Smooth muscle cell (in vitro differentiated cells): ENCODE results near the gene ERBB2. TPM values are rescaled to one million over a fixed set of nuclear protein-coding genes. Genes with fewer than 3 reads are reported as not detected.

ENCODE experiments used
- DNase-seq: peaks from one replicate; lab custom pipeline; 2025; ENCODE audit not compliant: unreplicated experiment; lab: John Stamatoyannopoulos, UW
- H2AFZ ChIP-seq: fragments of 200-600 bp; sonication (generic); 2 replicates; pipeline ENCODE4 v1.6.0; 2016; ENCODE audit warnings: antibody characterized with exemption, low read depth, mild to moderate bottlenecking
- H3F3A ChIP-seq: fragments of 200-600 bp; sonication (generic); 2 replicates; pipeline ENCODE4 v1.6.0; 2017; ENCODE audit warnings: antibody characterized with exemption, low read depth
- H3K27ac ChIP-seq: fragments of 200-600 bp; sonication (generic); 2 replicates; pipeline ENCODE4 v1.5.1; 2016; ENCODE audit warnings: low read depth, mild to moderate bottlenecking
- H3K27me3 ChIP-seq: fragments of 200-600 bp; sonication (generic); 2 replicates; pipeline ENCODE4 v1.6.1; 2016; ENCODE audit warnings: low read depth, mild to moderate bottlenecking
- H3K36me3 ChIP-seq: fragments of 200-600 bp; sonication (generic); 2 replicates; pipeline ENCODE4 v1.5.1; 2016; ENCODE audit warnings: low read depth
- H3K4me1 ChIP-seq: fragments of 200-600 bp; sonication (generic); 2 replicates; pipeline ENCODE4 v1.5.1; 2016; ENCODE audit warnings: low read depth
- H3K4me2 ChIP-seq: fragments of 200-600 bp; sonication (generic); 2 replicates; pipeline ENCODE4 v1.6.0; 2016; ENCODE audit warnings: mild to moderate bottlenecking
- H3K4me3 ChIP-seq: fragments of 200-600 bp; sonication (generic); 2 replicates; pipeline ENCODE4 v1.5.1; 2016; ENCODE audit warnings: mild to moderate bottlenecking
- H3K79me2 ChIP-seq: fragments of 200-600 bp; sonication (generic); 2 replicates; pipeline ENCODE4 v1.6.0; 2016; ENCODE audit warnings: low read depth, mild to moderate bottlenecking
- H3K9ac ChIP-seq: fragments of 200-600 bp; sonication (generic); 2 replicates; pipeline ENCODE4 v1.6.0; 2016; ENCODE audit warnings: low read depth
- H3K9me3 ChIP-seq: fragments of 200-600 bp; sonication (generic); replicated peaks from 2 replicates; pipeline ENCODE4 v1.5.1; 2016; ENCODE audit warnings: low read depth
- H4K20me1 ChIP-seq: fragments of 200-600 bp; sonication (generic); 2 replicates; pipeline ENCODE4 v1.6.0; 2016; ENCODE audit warnings: low read depth
- CTCF ChIP-seq: fragments of 200-600 bp; sonication (generic); IDR thresholded peaks from 2 replicates; pipeline ENCODE4 v1.5.1; 2017; ENCODE audit warnings: borderline replicate concordance, mild to moderate bottlenecking, antibody characterized with exemption; ENCODE audit not compliant: insufficient read depth, poor library complexity, severe bottlenecking
- WGBS: methylation state at CpG from one replicate; pipeline ENCODE4 v1.1.7; 2016; ENCODE audit warnings: low lambda C conversion rate; 5-methylcytosine and 5-hydroxymethylcytosine counted together
- polyA plus RNA-seq: library from polyadenylated mRNA; unstranded; fragments of >200 nt; fragmentation: Nextera tagmentation; extraction: Ambion mirVana; gene quantifications from 2 replicates; pipeline ENCODE4 v1.2.1, GENCODE V29; 2016
- total RNA-seq: library from RNA; depleted of rRNA; stranded (reverse); fragments of >200 nt; gene quantifications from 2 replicates; pipeline ENCODE4 v1.2.3, GENCODE V29; 2014

The ERBB2 gene
- total and polyA plus RNA-seq, 2 experiments from 2014 or later, result 49.4 to 53.6 TPM

GRCh38 chr17:39666601-39667261 is 33.1 kb upstream of the ERBB2 start:
- no peaks in the 10 kb centered on the region for H3K36me3 ChIP-seq
- no peaks in the 10 kb centered on the region for H3F3A ChIP-seq
- no peaks in the 10 kb centered on the region for H3K9me3 ChIP-seq
- peaks cover 10% of the 10 kb centered on the region for H3K4me1 ChIP-seq
- DNase-seq, result no peak
- WGBS, result 75% methylated on average over 11 of the region's 11 CpGs
- H3K79me2 ChIP-seq, result no peaks in the 10 kb centered on the region
- no peak overlapping the region for H3K27ac ChIP-seq
- TF ChIP-seq CTCF, result no peak
- no peak overlapping the region for H3K4me3 ChIP-seq
- H3K4me2 ChIP-seq, result peak overlapping the region; percentile 93
- peaks cover 2% of the 10 kb centered on the region for H4K20me1 ChIP-seq
- peaks cover 63% of the 10 kb centered on the region for H3K27me3 ChIP-seq
- H3K9ac ChIP-seq, result no peak overlapping the region
- no peak overlapping the region for H2AFZ ChIP-seq

GRCh38 chr17:39667262-39667944 is 32.5 kb upstream of the ERBB2 start:
- no peaks in the 10 kb centered on the region for H3K36me3 ChIP-seq
- H3K79me2 ChIP-seq, result no peaks in the 10 kb centered on the region
- no peak overlapping the region for H3K27ac ChIP-seq
- H3K4me2 ChIP-seq, result peak overlapping the region; percentile 93
- WGBS, result 16% methylated on average over 32 of the region's 49 CpGs
- TF ChIP-seq CTCF, result no peak
- no peak overlapping the region for H2AFZ ChIP-seq
- no peaks in the 10 kb centered on the region for H3K9me3 ChIP-seq
- peaks cover 63% of the 10 kb centered on the region for H3K27me3 ChIP-seq
- H4K20me1 ChIP-seq, result no peaks in the 10 kb centered on the region
- H3F3A ChIP-seq, result no peaks in the 10 kb centered on the region
- DNase-seq, result no peak
- H3K4me3 ChIP-seq, result peak overlapping the region; percentile 50
- no peak overlapping the region for H3K9ac ChIP-seq
- H3K4me1 ChIP-seq, result peaks cover 10% of the 10 kb centered on the region

GRCh38 chr17:39667945-39668924 is 31.6 kb upstream of the ERBB2 start, which contains the start of gene PNMT:
PNMT (plus strand) TSS chr17:39668453; CDS start chr17:39668476, 23 bp downstream.
- H3K27ac ChIP-seq, result no peak within 1 kb of the TSS
- peak within 1 kb of the TSS; percentile 50 for H3K4me3 ChIP-seq
- H3K79me2 ChIP-seq, result no peaks in the 10 kb centered on the region
- 2% methylated on average over 52 of the region's 85 CpGs for WGBS
- peak within 1 kb of the TSS; percentile 93 for H3K4me2 ChIP-seq
- no peak for DNase-seq
- H3K27me3 ChIP-seq, result peaks cover 63% of the 10 kb centered on the region
- H3F3A ChIP-seq, result no peaks in the 10 kb centered on the region
- TF ChIP-seq CTCF, result peak; percentile 57
- peaks cover 10% of the 10 kb centered on the region for H3K4me1 ChIP-seq
- H4K20me1 ChIP-seq, result no peaks in the 10 kb centered on the region
- H2AFZ ChIP-seq, result peak within 1 kb of the TSS; percentile 31
- H3K9me3 ChIP-seq, result no peaks in the 10 kb centered on the region
- no peaks in the 10 kb centered on the region for H3K36me3 ChIP-seq
- H3K9ac ChIP-seq, result no peak within 1 kb of the TSS
